GM21528 (cell line): ENCODE data around the gene FOXF1.

Experiments
- ATAC-seq: cut with Tn5 transposase; IDR thresholded peaks from one replicate; pipeline ENCODE4 v1.9.1; 2021; ENCODE audit warnings: mild to moderate bottlenecking, moderate library complexity; ENCODE audit not compliant: unreplicated experiment, low FRiP score

The FOXF1 gene

DNA sequence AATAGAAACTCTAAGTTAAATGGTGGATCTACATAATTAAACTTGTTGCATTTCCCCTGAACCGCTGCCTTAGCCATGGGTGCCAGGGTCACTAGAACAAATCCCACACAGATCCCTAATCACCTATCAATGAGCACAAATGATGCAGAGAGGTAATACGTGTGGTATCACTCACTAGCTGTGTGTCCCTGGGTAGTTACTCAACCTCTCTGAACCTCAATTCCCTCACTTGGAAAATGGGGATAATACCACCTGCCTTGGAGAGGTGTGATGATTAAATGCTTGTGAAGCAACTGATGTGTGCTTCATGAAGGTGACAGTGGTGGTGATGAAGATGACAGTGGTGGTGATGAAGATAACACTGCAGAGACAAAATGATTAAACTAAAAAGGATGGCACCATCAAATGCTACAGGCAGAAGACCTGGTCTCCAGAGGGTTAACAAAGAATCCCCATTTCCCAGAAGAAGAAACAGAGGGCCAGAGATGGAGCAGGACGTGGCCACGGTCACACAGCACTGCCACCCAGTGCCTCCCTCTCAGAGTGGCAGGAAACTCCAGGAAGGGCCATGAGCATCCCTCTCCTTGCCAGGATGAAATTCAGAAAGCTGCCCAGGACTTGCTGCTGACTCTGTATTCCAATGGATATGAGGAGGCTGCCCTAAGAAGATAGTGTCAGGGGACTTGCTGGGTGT lies 17.9 kb upstream of the FOXF1 start:
- no peak for ATAC-seq

DNA sequence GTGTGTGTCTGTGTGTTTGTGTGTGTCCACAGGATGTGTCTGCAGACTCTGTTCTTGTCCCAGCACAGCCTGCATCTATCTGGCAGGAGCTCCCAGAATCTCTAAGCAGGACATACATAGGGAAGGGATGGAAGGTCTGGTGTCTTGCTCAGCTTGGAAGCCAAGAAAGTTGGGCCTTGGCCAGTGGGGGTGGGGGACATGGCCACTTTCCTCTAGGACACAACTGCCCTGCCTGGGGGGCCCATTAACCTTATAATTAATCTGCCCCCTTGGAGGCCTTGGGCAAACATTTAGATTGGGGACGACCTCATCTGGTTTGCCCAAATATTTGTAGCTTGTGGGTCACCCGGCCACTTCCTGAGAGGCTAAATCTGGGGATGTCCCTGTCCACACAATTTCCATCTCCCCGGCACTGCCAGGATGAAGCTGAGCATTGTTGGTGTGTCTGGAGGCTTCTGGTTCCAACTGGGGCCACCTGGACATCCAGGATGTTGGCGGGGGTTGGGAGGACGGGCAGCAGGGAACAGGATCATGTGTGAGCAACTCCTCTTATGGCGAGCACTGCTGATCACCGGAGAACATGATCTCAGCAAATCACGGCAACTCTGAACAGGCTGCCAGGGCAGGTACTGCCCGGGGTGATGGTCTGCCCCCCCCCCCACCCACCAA lies 17.2 kb upstream of the FOXF1 start:
- ATAC-seq = no peak

DNA sequence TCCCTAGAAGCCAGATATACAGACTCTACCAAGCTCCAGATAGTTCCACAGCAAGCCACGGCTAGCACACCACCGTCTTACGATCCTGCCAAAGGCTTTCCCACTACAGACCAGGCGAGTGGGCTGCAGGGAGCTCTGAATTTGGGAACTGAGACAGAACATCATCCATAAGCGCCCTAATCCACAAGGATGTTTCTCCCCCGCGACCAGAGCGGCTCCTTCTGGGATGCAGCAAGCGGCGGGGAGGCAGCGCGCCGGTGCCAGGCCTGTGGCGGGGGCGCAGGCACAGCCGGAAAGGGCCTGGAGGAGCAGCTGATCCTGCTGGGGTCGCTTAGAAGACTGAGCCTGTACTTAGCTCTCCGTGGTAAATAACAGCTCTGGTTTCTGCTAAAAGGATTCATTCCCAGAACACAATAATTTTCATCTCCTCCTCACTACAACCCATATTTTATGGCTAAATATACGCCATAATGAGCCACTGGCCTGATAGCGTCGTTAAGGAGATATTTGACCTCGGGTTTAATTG lies 16.2 kb upstream of the FOXF1 start:
- ATAC-seq = no peak

- ATAC-seq = no peak
Observed at GRCh38 chr16:86494565-86495356, 15.6 kb upstream of the FOXF1 start.

GRCh38 chr16:86495357-86495701 lies 15.0 kb upstream of the FOXF1 start:
- ATAC-seq = no peak

- no peak for ATAC-seq
Observed at GRCh38 chr16:86495756-86496261, 14.5 kb upstream of the FOXF1 start.

GRCh38 chr16:86496262-86496928 lies 13.9 kb upstream of the FOXF1 start:
- ATAC-seq = no peak

GRCh38 chr16:86496929-86497461 lies 13.3 kb upstream of the FOXF1 start:
- no peak for ATAC-seq

DNA sequence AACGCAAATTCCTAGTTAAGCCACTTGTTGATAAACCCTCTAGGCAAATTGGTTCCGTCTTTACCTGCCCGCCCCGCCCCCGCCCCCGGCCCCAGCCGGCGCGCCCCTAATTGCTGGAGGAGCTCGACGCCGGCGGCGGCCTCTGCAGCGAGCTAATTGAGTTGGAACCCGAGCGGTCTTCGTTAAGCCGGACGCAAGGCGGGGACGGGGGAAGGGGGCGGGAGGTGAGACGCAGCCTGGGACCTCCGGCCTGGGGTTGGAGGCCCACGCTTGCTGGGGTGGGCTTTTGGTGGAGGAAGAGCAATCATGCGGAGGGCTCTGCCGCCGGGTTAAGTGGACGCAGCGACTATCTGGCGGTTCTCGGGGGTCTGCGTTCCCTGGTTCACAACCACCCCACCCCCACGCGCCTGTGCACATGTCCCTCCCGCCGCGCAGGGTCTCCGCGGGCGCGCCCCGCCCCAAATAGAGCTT lies 12.7 kb upstream of the FOXF1 start:
- ATAC-seq = no peak

DNA sequence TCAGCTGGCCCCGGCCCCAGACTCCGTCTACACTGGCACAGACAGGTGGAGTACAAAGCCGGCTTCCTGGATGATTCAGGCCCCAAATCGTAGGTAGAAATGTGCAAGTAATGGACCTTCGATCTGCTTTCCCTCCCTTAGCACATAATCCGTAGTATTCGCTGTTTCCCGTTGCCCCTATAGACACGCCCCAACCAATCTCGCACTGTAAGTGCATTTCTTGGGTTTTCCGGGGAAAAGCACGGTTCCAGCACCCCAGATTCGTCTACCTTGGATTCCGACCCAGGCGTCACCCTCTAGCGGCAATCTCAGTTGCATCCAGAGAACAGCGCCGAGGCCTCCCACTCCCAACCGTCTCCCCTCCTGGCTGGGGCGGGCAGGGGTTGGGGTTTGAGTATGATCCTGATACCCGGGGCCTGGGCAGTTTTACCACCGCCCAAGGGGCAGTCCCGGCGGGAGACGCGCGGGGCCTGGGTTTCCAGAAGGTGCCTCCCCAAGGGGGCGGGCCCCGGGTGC lies 12.1 kb upstream of the FOXF1 start:
- ATAC-seq = no peak

GRCh38 chr16:86498671-86499439 lies 11.5 kb upstream of the FOXF1 start:
- ATAC-seq = no peak

DNA sequence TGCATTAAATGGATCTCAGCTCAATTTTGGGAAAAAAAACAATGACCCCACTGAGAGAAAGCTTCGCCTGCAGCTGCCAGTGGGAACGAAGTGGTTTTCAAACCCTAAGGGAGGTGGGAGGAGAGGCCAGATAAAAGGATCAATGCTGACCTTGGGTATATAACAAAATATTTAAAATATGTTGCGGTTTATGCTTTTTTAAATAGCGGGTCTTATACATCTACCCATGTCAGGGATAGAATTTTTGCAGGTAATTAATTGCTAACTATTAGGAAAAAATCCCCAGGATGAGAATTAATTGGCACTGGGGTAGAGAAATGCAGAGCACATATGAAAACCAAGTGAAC lies 10.9 kb upstream of the FOXF1 start:
- no peak for ATAC-seq

DNA sequence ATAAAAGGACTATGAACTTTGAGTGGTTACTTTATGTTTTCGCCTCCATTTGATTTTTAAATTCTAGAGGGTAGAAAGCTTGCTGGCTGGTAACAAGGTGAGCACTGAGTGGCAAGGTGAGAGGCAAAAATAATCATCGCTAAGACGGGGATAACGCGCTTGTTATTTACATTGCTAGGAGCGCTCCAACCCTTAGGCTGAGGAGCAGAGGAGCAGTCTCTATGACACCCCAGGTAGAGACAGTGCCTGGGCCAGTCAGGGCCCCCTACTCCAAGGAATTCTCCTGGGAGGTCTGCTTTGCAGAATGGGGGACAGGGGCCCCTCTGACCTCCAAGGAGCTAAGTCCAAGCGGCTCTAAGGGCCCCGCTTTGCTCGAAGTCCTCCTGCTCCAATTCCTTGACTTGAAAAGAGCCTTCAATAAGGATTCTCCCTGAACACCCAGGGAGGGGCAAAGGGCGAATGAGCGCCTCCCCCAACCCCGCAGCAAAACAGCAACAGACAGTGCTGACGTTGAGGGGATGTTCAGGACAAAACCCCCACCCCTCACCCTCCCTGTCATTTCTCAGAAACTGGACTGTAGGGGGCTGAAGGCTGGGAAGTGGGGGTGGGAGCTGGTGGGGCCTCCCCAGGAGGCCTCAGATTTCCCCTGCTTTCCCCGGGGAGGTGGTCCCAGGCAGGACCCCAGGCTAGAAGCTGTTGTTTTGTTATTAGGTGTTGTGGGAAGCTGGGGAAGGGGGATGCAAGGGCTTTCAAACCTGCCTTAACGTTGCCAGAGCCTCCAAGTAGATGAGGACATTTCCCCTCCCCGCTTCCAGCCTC lies 10.2 kb upstream of the FOXF1 start:
- no peak for ATAC-seq

- no peak for ATAC-seq
Observed at GRCh38 chr16:86500708-86501510, 9.4 kb upstream of the FOXF1 start.

DNA sequence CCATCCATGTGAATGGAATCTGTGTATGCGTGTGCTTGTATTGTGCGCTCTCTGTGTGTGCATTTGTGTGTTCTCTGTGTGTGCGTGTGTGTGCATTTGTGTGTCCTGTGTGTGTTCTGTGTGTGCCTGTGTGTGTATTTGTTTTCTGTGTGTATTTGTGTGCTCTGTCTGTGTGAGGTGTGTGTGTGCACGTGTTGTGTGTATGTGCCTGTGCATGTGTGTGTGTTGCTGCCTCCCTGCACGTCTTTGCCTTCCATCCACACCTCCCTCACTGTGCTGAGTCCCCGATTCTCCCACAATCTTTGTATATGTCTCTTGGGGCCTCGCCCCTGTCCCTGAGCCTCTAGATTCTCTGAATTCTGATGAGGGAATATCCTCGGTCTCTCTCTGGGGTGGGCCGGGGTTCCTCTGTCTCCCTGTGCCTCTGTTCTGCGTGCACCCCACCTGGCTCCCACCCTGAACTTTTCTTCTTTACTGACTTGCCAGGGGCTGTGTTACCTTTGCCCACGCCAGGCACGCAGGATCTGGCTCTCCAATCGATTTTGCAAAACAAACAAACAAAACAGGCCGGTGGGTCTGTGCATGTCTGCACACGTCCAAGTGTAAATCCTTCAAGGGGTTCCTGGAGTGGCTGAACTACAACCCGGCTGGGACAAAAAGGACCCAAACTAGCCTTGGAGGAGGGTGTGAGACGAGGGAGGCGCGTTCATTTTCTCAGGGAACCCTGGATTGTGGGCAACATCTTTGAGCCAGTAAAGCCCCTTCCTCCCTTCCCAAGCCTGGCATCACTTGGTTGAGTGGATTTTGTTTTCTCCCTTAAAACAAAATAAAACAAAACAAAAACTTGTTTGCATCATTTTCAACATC lies 8.1 kb upstream of the FOXF1 start:
- no peak for ATAC-seq

- ATAC-seq = no peak
Observed at GRCh38 chr16:86502856-86503748, 7.2 kb upstream of the FOXF1 start.
